GM23338 (cell line): ENCODE data around the gene RTKN. TPM values are rescaled to one million over a fixed set of nuclear protein-coding genes. Genes with fewer than 3 reads are reported as not detected.

Experiments used
- ATAC-seq: fragments of 200-7000 bp; cut with Tn5 transposase; 3 replicates; pipeline ENCODE4 v1.9.1; 2020
- DNase-seq: peaks from one replicate; pipeline ENCODE4 v3.0.0-alpha.2; 2015; ENCODE audit warnings: low spot score
- H2AFZ ChIP-seq: fragments of 200-600 bp; sonication (generic); 2 replicates; pipeline ENCODE4 v1.8.0; 2016; ENCODE audit warnings: antibody characterized with exemption, mild to moderate bottlenecking, moderate library complexity
- H3F3A ChIP-seq: fragments of 200-600 bp; sonication (generic); replicated peaks from 2 replicates; pipeline ENCODE4 v1.8.0; 2017; ENCODE audit warnings: antibody characterized with exemption, mixed run types, low read depth
- H3K27ac ChIP-seq: fragments of 200-600 bp; sonication (generic); 2 replicates; pipeline ENCODE4 v1.6.1; 2016; ENCODE audit warnings: low read depth
- H3K27me3 ChIP-seq: fragments of 200-600 bp; sonication (generic); 2 replicates; pipeline ENCODE4 v1.8.0; 2016; ENCODE audit warnings: mild to moderate bottlenecking, mixed run types, moderate library complexity; ENCODE audit not compliant: insufficient read depth
- H3K36me3 ChIP-seq: fragments of 200-600 bp; sonication (generic); 2 replicates; pipeline ENCODE4 v1.8.0; 2016; ENCODE audit warnings: mild to moderate bottlenecking; ENCODE audit not compliant: insufficient read depth
- H3K4me1 ChIP-seq: fragments of 200-600 bp; sonication (generic); 2 replicates; pipeline ENCODE4 v1.8.0; 2016; ENCODE audit warnings: mild to moderate bottlenecking, moderate library complexity; ENCODE audit not compliant: insufficient read depth
- H3K4me2 ChIP-seq: fragments of 200-600 bp; sonication (generic); 2 replicates; pipeline ENCODE4 v1.7.1; 2017; ENCODE audit warnings: mixed run types
- H3K4me3 ChIP-seq: fragments of 200-600 bp; sonication (generic); 2 replicates; pipeline ENCODE4 v1.6.1; 2016; ENCODE audit warnings: mixed run types
- H3K79me2 ChIP-seq: fragments of 200-600 bp; sonication (generic); replicated peaks from 2 replicates; pipeline ENCODE4 v1.8.0; 2017; ENCODE audit warnings: mild to moderate bottlenecking; ENCODE audit not compliant: insufficient read depth
- H3K9me2 ChIP-seq: fragments of 200-600 bp; sonication (generic); 2 replicates; pipeline ENCODE4 v1.8.0; 2017; ENCODE audit not compliant: insufficient read depth
- H4K20me1 ChIP-seq: fragments of 200-600 bp; sonication (generic); replicated peaks from 2 replicates; pipeline ENCODE4 v1.8.0; 2017; ENCODE audit warnings: mild to moderate bottlenecking; ENCODE audit not compliant: insufficient read depth
- H3K27ac Mint-ChIP-seq: 2 replicates; pipeline ENCODE4 v1.8.0; 2020; ENCODE audit warnings: inconsistent platforms, mild to moderate bottlenecking, moderate library complexity, mixed read lengths
- H3K27me3 Mint-ChIP-seq: 3 replicates; pipeline ENCODE4 v1.8.0; 2022; ENCODE audit warnings: low read depth, mild to moderate bottlenecking, moderate library complexity, mixed read lengths, inconsistent platforms; ENCODE audit not compliant: insufficient read depth, poor library complexity
- H3K36me3 Mint-ChIP-seq: 3 replicates; pipeline ENCODE4 v1.8.0; 2021; ENCODE audit warnings: low read depth, mild to moderate bottlenecking, inconsistent platforms, moderate library complexity, mixed read lengths
- H3K4me1 Mint-ChIP-seq: 3 replicates; pipeline ENCODE4 v1.8.0; 2020; ENCODE audit warnings: mild to moderate bottlenecking, inconsistent platforms, mixed read lengths
- H3K4me3 Mint-ChIP-seq: 3 replicates; pipeline ENCODE4 v1.8.0; 2021; ENCODE audit warnings: moderate library complexity, mild to moderate bottlenecking, inconsistent platforms, mixed read lengths
- H3K9me3 Mint-ChIP-seq: 3 replicates; pipeline ENCODE4 v1.8.0; 2020; ENCODE audit warnings: moderate library complexity, mild to moderate bottlenecking, inconsistent platforms, mixed read lengths
- CREB1 ChIP-seq: fragments of 250-450 bp; sonication (Bioruptor Pico); IDR thresholded peaks from 2 replicates; pipeline ENCODE4 v1.5.0; 2020; ENCODE audit warnings: low read depth, mild to moderate bottlenecking, moderate library complexity
- CTCF ChIP-seq, 2 experiments: fragments of 200-600 bp in 1 of 2; sonication (generic) in 1 of 2; conservative IDR thresholded peaks; 2 replicates each; pipeline versions ENCODE4 v1.5.1 to v1.6.1; 2016 to 2017; ENCODE audit warnings: antibody characterized with exemption in 2 of 2, low read depth in 2 of 2, mild to moderate bottlenecking in 2 of 2, moderate library complexity in 1 of 2
- EZH2 ChIP-seq: fragments of 200-600 bp; sonication (generic); IDR thresholded peaks from one replicate; pipeline ENCODE4 v1.8.0; 2017; ENCODE audit warnings: antibody characterized with exemption, mild to moderate bottlenecking, low read depth; ENCODE audit not compliant: unreplicated experiment
- EZH2phosphoT487 ChIP-seq: fragments of 200-600 bp; sonication (generic); IDR thresholded peaks from one replicate; pipeline ENCODE4 v1.8.1; 2018; ENCODE audit warnings: antibody characterized with exemption; ENCODE audit not compliant: unreplicated experiment
- JUNB ChIP-seq: IDR thresholded peaks from one replicate; pipeline ENCODE4 v1.6.1; 2016; ENCODE audit warnings: antibody characterized with exemption; ENCODE audit not compliant: unreplicated experiment
- NANOG ChIP-seq: IDR thresholded peaks from 2 replicates; pipeline ENCODE4 v1.6.1; 2016; ENCODE audit warnings: antibody characterized with exemption, borderline replicate concordance
- POLR2AphosphoS5 ChIP-seq: IDR thresholded peaks from 2 replicates; pipeline ENCODE4 v1.6.1; 2016; ENCODE audit warnings: antibody characterized with exemption, low read depth
- STAT1 ChIP-seq: IDR thresholded peaks from one replicate; pipeline ENCODE4 v1.6.1; 2016; ENCODE audit warnings: antibody characterized with exemption; ENCODE audit not compliant: unreplicated experiment
- ZNF114 ChIP-seq: fragments of 250-450 bp; sonication (Bioruptor Pico); IDR thresholded peaks from 2 replicates; pipeline ENCODE4 v1.5.0; 2020; ENCODE audit warnings: mild to moderate bottlenecking, moderate library complexity
- ZNF331 ChIP-seq: fragments of 250-450 bp; sonication (Bioruptor Pico); IDR thresholded peaks from 2 replicates; pipeline ENCODE4 v1.5.0; 2020; ENCODE audit warnings: low read depth, mild to moderate bottlenecking, moderate library complexity
- polyA plus RNA-seq: library from polyadenylated mRNA; unstranded; fragments of >200 nt; fragmentation: Nextera tagmentation; extraction: Ambion mirVana; gene quantifications from 2 replicates; pipeline ENCODE4 v1.2.1, GENCODE V29; 2016
- total RNA-seq: library from RNA; depleted of rRNA; stranded (reverse); fragments of >200 nt; shearing (Covaris generic); gene quantifications from 2 replicates; pipeline ENCODE4 v1.2.3, GENCODE V29; 2014
- TF ChIP-seq, protein P1 (sequence below): IDR thresholded peaks from one replicate; pipeline ENCODE4 v1.6.1; 2018; ENCODE audit warnings: antibody characterized with exemption; ENCODE audit not compliant: unreplicated experiment
- TF ChIP-seq, protein P2 (sequence below): IDR thresholded peaks from 2 replicates; pipeline ENCODE4 v1.6.1; 2016; ENCODE audit warnings: antibody characterized with exemption
- TF ChIP-seq, protein P3 (sequence below): fragments of 250-450 bp; sonication (Bioruptor Pico); IDR thresholded peaks from 2 replicates; pipeline ENCODE4 v1.5.0; 2020; ENCODE audit warnings: mild to moderate bottlenecking, moderate library complexity

The RTKN gene
- total and polyA plus RNA-seq, 2 experiments from 2014 or later = 24.5 to 50.0 TPM

DNA sequence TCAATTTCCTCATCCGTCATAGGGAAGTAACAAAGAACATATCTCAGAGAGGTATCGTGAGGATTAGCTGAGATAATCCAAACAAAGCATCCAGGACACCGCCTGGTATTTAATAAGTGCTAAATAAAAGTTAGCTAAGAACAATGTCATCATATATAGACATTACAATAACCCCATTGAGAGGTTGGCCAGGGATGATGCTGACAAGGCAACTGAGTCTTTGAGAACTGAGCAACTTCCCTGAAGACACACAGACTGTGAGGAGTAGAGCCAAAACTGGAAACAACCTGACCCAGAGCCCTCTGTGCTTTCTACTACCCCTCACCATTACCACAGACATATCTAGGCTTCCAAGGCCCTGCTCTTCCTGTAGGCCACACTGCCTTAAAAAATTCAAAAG, 60.0 kb downstream of the RTKN start:
- Histone ChIP-seq H3F3A (no peaks in the 10 kb centered on the region), H3K9me2 (no peaks in the 10 kb centered on the region), H3K27me3 (no peaks in the 10 kb centered on the region), H3K79me2 (peaks cover 87% of the 10 kb centered on the region), H3K4me3 (no peak overlapping the region), H3K36me3 (peaks cover 6% of the 10 kb centered on the region), H3K4me2 (no peak overlapping the region), H2AFZ (no peak overlapping the region), H3K4me1 (peaks cover 19% of the 10 kb centered on the region), H3K27ac (no peak overlapping the region), H4K20me1 (peaks cover 55% of the 10 kb centered on the region)
- H3K4me1 Mint-ChIP-seq = peaks cover 19% of the 10 kb centered on the region
- TF ChIP-seq, protein P1, sequence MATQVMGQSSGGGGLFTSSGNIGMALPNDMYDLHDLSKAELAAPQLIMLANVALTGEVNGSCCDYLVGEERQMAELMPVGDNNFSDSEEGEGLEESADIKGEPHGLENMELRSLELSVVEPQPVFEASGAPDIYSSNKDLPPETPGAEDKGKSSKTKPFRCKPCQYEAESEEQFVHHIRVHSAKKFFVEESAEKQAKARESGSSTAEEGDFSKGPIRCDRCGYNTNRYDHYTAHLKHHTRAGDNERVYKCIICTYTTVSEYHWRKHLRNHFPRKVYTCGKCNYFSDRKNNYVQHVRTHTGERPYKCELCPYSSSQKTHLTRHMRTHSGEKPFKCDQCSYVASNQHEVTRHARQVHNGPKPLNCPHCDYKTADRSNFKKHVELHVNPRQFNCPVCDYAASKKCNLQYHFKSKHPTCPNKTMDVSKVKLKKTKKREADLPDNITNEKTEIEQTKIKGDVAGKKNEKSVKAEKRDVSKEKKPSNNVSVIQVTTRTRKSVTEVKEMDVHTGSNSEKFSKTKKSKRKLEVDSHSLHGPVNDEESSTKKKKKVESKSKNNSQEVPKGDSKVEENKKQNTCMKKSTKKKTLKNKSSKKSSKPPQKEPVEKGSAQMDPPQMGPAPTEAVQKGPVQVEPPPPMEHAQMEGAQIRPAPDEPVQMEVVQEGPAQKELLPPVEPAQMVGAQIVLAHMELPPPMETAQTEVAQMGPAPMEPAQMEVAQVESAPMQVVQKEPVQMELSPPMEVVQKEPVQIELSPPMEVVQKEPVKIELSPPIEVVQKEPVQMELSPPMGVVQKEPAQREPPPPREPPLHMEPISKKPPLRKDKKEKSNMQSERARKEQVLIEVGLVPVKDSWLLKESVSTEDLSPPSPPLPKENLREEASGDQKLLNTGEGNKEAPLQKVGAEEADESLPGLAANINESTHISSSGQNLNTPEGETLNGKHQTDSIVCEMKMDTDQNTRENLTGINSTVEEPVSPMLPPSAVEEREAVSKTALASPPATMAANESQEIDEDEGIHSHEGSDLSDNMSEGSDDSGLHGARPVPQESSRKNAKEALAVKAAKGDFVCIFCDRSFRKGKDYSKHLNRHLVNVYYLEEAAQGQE = no peak
- TF ChIP-seq ZNF114 (CRISPR knock-in tag) (no peak), EZH2 (no peak), NANOG (no peak), CREB1 (CRISPR knock-in tag) (no peak), CTCF (conservative IDR thresholded peaks at IDR 0.05; ENCODE audit: low read depth in 2 of 2) (no peak), ZNF331 (CRISPR knock-in tag) (no peak), JUNB (no peak), STAT1 (no peak), EZH2phosphoT487 (no peak), POLR2AphosphoS5 (no peak)
- TF ChIP-seq, protein P2, sequence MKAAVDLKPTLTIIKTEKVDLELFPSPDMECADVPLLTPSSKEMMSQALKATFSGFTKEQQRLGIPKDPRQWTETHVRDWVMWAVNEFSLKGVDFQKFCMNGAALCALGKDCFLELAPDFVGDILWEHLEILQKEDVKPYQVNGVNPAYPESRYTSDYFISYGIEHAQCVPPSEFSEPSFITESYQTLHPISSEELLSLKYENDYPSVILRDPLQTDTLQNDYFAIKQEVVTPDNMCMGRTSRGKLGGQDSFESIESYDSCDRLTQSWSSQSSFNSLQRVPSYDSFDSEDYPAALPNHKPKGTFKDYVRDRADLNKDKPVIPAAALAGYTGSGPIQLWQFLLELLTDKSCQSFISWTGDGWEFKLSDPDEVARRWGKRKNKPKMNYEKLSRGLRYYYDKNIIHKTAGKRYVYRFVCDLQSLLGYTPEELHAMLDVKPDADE = no peak
- TF ChIP-seq, protein P3, sequence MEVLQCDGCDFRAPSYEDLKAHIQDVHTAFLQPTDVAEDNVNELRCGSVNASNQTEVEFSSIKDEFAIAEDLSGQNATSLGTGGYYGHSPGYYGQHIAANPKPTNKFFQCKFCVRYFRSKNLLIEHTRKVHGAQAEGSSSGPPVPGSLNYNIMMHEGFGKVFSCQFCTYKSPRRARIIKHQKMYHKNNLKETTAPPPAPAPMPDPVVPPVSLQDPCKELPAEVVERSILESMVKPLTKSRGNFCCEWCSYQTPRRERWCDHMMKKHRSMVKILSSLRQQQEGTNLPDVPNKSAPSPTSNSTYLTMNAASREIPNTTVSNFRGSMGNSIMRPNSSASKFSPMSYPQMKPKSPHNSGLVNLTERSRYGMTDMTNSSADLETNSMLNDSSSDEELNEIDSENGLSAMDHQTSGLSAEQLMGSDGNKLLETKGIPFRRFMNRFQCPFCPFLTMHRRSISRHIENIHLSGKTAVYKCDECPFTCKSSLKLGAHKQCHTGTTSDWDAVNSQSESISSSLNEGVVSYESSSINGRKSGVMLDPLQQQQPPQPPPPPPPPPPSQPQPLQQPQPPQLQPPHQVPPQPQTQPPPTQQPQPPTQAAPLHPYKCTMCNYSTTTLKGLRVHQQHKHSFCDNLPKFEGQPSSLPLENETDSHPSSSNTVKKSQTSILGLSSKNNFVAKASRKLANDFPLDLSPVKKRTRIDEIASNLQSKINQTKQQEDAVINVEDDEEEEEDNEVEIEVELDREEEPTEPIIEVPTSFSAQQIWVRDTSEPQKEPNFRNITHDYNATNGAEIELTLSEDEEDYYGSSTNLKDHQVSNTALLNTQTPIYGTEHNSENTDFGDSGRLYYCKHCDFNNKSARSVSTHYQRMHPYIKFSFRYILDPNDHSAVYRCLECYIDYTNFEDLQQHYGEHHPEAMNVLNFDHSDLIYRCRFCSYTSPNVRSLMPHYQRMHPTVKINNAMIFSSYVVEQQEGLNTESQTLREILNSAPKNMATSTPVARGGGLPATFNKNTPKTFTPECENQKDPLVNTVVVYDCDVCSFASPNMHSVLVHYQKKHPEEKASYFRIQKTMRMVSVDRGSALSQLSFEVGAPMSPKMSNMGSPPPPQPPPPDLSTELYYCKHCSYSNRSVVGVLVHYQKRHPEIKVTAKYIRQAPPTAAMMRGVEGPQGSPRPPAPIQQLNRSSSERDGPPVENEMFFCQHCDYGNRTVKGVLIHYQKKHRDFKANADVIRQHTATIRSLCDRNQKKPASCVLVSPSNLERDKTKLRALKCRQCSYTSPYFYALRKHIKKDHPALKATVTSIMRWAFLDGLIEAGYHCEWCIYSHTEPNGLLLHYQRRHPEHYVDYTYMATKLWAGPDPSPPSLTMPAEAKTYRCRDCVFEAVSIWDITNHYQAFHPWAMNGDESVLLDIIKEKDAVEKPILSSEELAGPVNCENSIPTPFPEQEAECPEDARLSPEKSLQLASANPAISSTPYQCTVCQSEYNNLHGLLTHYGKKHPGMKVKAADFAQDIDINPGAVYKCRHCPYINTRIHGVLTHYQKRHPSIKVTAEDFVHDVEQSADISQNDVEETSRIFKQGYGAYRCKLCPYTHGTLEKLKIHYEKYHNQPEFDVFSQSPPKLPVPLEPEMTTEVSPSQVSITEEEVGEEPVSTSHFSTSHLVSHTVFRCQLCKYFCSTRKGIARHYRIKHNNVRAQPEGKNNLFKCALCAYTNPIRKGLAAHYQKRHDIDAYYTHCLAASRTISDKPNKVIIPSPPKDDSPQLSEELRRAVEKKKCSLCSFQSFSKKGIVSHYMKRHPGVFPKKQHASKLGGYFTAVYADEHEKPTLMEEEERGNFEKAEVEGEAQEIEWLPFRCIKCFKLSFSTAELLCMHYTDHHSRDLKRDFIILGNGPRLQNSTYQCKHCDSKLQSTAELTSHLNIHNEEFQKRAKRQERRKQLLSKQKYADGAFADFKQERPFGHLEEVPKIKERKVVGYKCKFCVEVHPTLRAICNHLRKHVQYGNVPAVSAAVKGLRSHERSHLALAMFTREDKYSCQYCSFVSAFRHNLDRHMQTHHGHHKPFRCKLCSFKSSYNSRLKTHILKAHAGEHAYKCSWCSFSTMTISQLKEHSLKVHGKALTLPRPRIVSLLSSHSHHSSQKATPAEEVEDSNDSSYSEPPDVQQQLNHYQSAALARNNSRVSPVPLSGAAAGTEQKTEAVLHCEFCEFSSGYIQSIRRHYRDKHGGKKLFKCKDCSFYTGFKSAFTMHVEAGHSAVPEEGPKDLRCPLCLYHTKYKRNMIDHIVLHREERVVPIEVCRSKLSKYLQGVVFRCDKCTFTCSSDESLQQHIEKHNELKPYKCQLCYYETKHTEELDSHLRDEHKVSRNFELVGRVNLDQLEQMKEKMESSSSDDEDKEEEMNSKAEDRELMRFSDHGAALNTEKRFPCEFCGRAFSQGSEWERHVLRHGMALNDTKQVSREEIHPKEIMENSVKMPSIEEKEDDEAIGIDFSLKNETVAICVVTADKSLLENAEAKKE = no peak
- no peak for DNase-seq
- peaks cover 5% of the 10 kb centered on the region for H3K27me3 Mint-ChIP-seq
- H3K36me3 Mint-ChIP-seq = peaks cover 7% of the 10 kb centered on the region
- no peak overlapping the region for H3K4me3 Mint-ChIP-seq
- H3K9me3 Mint-ChIP-seq = no peaks in the 10 kb centered on the region
- no peak overlapping the region for H3K27ac Mint-ChIP-seq
- no peak for ATAC-seq
